HepG2 (cell line): ENCODE data around the gene TMC8.

Experiments used
- CTCF ChIP-seq: sonication (generic); formaldehyde crosslinking; IDR thresholded peaks from 2 replicates; pipeline ENCODE4 v1.5.0; 2020; ENCODE audit warnings: mild to moderate bottlenecking, missing genetic modification reagents, moderate library complexity
- NFIC ChIP-seq: IDR thresholded peaks from 2 replicates; pipeline ENCODE4 v1.6.1; 2012; ENCODE audit warnings: mild to moderate bottlenecking, low read length, inconsistent platforms
- POLR2AphosphoS5 ChIP-seq: IDR thresholded peaks from 2 replicates; pipeline ENCODE4 v1.6.1; 2012; ENCODE audit warnings: low read depth, low read length
- SETDB1 ChIP-seq: sonication (generic); formaldehyde crosslinking; IDR thresholded peaks from 2 replicates; pipeline ENCODE4 v1.5.1; 2020; ENCODE audit warnings: missing genetic modification reagents, mild to moderate bottlenecking, borderline replicate concordance
- ZNF10 ChIP-seq: sonication (generic); formaldehyde crosslinking; IDR thresholded peaks from 2 replicates; pipeline ENCODE4 v1.4.0; 2020; ENCODE audit warnings: mild to moderate bottlenecking, low read depth, missing genetic modification reagents, borderline replicate concordance

- TF ChIP-seq ZNF10 (CRISPR knock-in tag) (no peak), SETDB1 (no peak), CTCF (CRISPR knock-in tag) (no peak), NFIC (no peak), POLR2AphosphoS5 (no peak)
These were observed 3.7 kb upstream of the TMC8 start for GRCh38 chr17:78126895-78127238.
